Measurements from ENCODE around the gene SUPT3H. TPM values are rescaled to one million over a fixed set of nuclear protein-coding genes. Genes with fewer than 3 reads are reported as not detected.
"Not testable (repeated sequence)": the region's sequence is repeated elsewhere in the genome, so short reads cannot be mapped to it uniquely, and the experiment has no call there.

Gene SUPT3H
- total RNA-seq, 1 donor from 2014 or later: 23.2 TPM

GRCh38 chr6:45289751-45290514 is 87.8 kb downstream of the SUPT3H start:
- H3K36me3 Mint-ChIP-seq: peaks cover 32% of the 10 kb centered on the region
- no peaks in the 10 kb centered on the region for H3K4me1 Mint-ChIP-seq
- no peaks in the 10 kb centered on the region for H3K27me3 Mint-ChIP-seq (ENCODE audit: low read depth)
- H3K4me3 Mint-ChIP-seq: no peak overlapping the region
- no peak overlapping the region for H3K27ac Mint-ChIP-seq
- TF ChIP-seq, protein P1, sequence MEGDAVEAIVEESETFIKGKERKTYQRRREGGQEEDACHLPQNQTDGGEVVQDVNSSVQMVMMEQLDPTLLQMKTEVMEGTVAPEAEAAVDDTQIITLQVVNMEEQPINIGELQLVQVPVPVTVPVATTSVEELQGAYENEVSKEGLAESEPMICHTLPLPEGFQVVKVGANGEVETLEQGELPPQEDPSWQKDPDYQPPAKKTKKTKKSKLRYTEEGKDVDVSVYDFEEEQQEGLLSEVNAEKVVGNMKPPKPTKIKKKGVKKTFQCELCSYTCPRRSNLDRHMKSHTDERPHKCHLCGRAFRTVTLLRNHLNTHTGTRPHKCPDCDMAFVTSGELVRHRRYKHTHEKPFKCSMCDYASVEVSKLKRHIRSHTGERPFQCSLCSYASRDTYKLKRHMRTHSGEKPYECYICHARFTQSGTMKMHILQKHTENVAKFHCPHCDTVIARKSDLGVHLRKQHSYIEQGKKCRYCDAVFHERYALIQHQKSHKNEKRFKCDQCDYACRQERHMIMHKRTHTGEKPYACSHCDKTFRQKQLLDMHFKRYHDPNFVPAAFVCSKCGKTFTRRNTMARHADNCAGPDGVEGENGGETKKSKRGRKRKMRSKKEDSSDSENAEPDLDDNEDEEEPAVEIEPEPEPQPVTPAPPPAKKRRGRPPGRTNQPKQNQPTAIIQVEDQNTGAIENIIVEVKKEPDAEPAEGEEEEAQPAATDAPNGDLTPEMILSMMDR (IDR thresholded peaks at IDR 0.05; ENCODE audit: unreplicated experiment): no peak
- DNase-seq (ENCODE audit: low spot score in 2 of 2, unreplicated experiment in 2 of 2): no peak
- H3K9me3 Mint-ChIP-seq: peaks cover 43% of the 10 kb centered on the region

GRCh38 chr6:45286707-45287106 is 91.0 kb downstream of the SUPT3H start:
- Mint-ChIP-seq H3K9me3 (peaks cover 43% of the 10 kb centered on the region), H3K36me3 (peaks cover 31% of the 10 kb centered on the region)
- not testable (repeated sequence) for DNase-seq (ENCODE audit: low spot score in 2 of 2, unreplicated experiment in 2 of 2); H3K27me3 Mint-ChIP-seq (ENCODE audit: low read depth); H3K4me3 Mint-ChIP-seq; H3K27ac Mint-ChIP-seq; H3K4me1 Mint-ChIP-seq

- TF ChIP-seq, protein P1 (IDR thresholded peaks at IDR 0.05; ENCODE audit: unreplicated experiment): no peak
- no peaks in the 10 kb centered on the region for H3K4me1 Mint-ChIP-seq
- peaks cover 41% of the 10 kb centered on the region for H3K9me3 Mint-ChIP-seq
- DNase-seq (ENCODE audit: low spot score in 2 of 2, unreplicated experiment in 2 of 2): no peak
- H3K36me3 Mint-ChIP-seq: peaks cover 31% of the 10 kb centered on the region
- no peaks in the 10 kb centered on the region for H3K27me3 Mint-ChIP-seq (ENCODE audit: low read depth)
- H3K27ac Mint-ChIP-seq: no peak overlapping the region
- H3K4me3 Mint-ChIP-seq: no peak overlapping the region
Measured at GRCh38 chr6:45278367-45278766, 99.4 kb downstream of the SUPT3H start.

DNA sequence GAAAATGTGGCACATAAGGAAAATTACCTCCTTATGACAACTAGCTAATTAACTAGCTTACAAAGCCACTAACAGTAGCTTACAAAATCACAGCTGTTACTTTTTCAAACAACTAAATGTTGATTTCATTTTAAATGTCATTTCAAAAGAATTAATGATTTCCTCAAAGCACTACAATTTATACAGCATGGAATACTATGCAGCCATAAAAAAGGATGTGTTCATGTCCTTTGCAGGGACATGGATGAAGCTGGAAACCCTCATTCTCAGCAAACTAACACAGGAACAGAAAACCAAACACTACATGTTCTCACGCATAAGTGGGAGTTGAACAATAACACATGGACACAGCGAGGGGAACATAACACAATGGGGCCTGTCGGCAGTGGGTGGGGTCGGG is 100.0 kb downstream of the SUPT3H start:
- not testable (repeated sequence) for H3K4me3 Mint-ChIP-seq; DNase-seq (ENCODE audit: low spot score in 2 of 2, unreplicated experiment in 2 of 2); H3K4me1 Mint-ChIP-seq; H3K27ac Mint-ChIP-seq; H3K27me3 Mint-ChIP-seq (ENCODE audit: low read depth)
- H3K9me3 Mint-ChIP-seq: peaks cover 42% of the 10 kb centered on the region
- H3K36me3 Mint-ChIP-seq: peaks cover 29% of the 10 kb centered on the region

DNA sequence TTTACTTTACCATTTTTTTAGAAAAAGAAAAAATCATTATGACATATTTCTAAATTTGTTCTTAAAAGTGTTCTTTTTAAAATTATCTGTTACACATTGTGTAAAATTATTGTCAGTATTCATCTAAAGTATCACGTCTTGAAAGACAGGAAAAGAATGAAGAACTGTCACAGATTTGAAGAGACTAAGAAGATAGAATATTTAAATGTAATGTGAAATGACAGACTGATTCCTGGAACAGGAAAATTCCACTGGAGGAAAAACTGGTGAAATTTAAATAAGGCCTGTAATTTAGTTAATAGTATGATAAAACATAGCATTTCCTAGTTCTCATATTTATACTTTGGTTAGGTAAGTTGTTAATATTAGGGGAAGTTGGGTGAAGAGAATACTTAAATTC is 102.4 kb downstream of the SUPT3H start:
- no peaks in the 10 kb centered on the region for H3K4me1 Mint-ChIP-seq
- H3K27ac Mint-ChIP-seq: no peak overlapping the region
- H3K36me3 Mint-ChIP-seq: peaks cover 23% of the 10 kb centered on the region

GRCh38 chr6:45272626-45273025 is 105.1 kb downstream of the SUPT3H start:
- no peak overlapping the region for H3K4me3 Mint-ChIP-seq
- H3K4me1 Mint-ChIP-seq: no peaks in the 10 kb centered on the region
- peaks cover 29% of the 10 kb centered on the region for H3K9me3 Mint-ChIP-seq
- no peak for DNase-seq (ENCODE audit: low spot score in 2 of 2, unreplicated experiment in 2 of 2)
- TF ChIP-seq, protein P1 (IDR thresholded peaks at IDR 0.05; ENCODE audit: unreplicated experiment): no peak
- no peak overlapping the region for H3K27ac Mint-ChIP-seq
- H3K36me3 Mint-ChIP-seq: peaks cover 21% of the 10 kb centered on the region
- H3K27me3 Mint-ChIP-seq (ENCODE audit: low read depth): no peaks in the 10 kb centered on the region

More for the DNA sequence above, 102.4 kb downstream of the SUPT3H start:
- peaks cover 37% of the 10 kb centered on the region for H3K9me3 Mint-ChIP-seq
- TF ChIP-seq, protein P1 (IDR thresholded peaks at IDR 0.05; ENCODE audit: unreplicated experiment): no peak
- no peak for DNase-seq (ENCODE audit: low spot score in 2 of 2, unreplicated experiment in 2 of 2)
- H3K27me3 Mint-ChIP-seq (ENCODE audit: low read depth): no peaks in the 10 kb centered on the region
- H3K4me3 Mint-ChIP-seq: no peak overlapping the region
